SK-N-SH treated with all-trans-retinoic acid at 6 μM for 48 hours (cell line): ENCODE data around the gene SUSD4.

Experiments used
- OSR1 ChIP-seq: fragments of 250-450 bp; sonication (Bioruptor Pico); IDR thresholded peaks from 2 replicates; pipeline ENCODE4 v1.8.0; 2022; ENCODE audit warnings: moderate library complexity, mild to moderate bottlenecking, inconsistent platforms
- PPARA ChIP-seq: fragments of 250-450 bp; sonication (Bioruptor Pico); IDR thresholded peaks from 2 replicates; pipeline ENCODE4 v1.5.0; 2020; ENCODE audit warnings: mild to moderate bottlenecking, borderline replicate concordance
- SNAI2 ChIP-seq: fragments of 250-450 bp; sonication (Bioruptor Pico); IDR thresholded peaks from 2 replicates; pipeline ENCODE4 v1.5.0; 2020; ENCODE audit warnings: mild to moderate bottlenecking, moderate library complexity
- TF ChIP-seq, protein P1 (sequence below): fragments of 250-450 bp; sonication (Bioruptor Pico); IDR thresholded peaks from 2 replicates; pipeline ENCODE4 v1.8.0; 2020; ENCODE audit warnings: mild to moderate bottlenecking, moderate library complexity, borderline replicate concordance

DNA sequence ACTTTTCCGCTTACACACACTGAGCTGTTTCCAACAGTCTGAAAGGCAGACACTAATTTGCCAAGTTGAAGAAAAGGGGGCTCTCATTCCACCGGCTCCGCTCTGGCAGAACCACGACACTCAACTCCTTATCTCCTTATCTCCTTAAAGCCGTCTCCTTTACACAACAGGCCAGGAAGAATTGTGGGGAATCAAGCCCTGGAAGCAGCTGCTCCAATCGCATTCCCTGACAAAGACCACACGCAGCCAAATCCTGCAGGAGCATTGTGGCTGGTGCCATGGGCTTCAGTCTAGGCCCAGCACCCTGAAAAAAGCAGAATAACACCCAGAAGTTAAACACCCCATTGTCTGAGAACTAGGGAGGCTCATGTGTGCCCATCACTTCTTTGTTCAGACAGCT is 24.1 kb downstream of the SUSD4 start:
- TF ChIP-seq, protein P1, sequence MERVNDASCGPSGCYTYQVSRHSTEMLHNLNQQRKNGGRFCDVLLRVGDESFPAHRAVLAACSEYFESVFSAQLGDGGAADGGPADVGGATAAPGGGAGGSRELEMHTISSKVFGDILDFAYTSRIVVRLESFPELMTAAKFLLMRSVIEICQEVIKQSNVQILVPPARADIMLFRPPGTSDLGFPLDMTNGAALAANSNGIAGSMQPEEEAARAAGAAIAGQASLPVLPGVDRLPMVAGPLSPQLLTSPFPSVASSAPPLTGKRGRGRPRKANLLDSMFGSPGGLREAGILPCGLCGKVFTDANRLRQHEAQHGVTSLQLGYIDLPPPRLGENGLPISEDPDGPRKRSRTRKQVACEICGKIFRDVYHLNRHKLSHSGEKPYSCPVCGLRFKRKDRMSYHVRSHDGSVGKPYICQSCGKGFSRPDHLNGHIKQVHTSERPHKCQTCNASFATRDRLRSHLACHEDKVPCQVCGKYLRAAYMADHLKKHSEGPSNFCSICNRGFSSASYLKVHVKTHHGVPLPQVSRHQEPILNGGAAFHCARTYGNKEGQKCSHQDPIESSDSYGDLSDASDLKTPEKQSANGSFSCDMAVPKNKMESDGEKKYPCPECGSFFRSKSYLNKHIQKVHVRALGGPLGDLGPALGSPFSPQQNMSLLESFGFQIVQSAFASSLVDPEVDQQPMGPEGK (CRISPR knock-in tag) = no peak
- TF ChIP-seq OSR1 (no peak), PPARA (CRISPR knock-in tag) (no peak), SNAI2 (CRISPR knock-in tag) (no peak)
